ENCODE data around the gene TEF. TPM values are rescaled to one million over a fixed set of nuclear protein-coding genes. Genes with fewer than 3 reads are reported as not detected.

The TEF gene, protein sequence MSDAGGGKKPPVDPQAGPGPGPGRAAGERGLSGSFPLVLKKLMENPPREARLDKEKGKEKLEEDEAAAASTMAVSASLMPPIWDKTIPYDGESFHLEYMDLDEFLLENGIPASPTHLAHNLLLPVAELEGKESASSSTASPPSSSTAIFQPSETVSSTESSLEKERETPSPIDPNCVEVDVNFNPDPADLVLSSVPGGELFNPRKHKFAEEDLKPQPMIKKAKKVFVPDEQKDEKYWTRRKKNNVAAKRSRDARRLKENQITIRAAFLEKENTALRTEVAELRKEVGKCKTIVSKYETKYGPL
- total RNA-seq, result 1 to 10 TPM; 1.7 to 1.9 TPM

DNA sequence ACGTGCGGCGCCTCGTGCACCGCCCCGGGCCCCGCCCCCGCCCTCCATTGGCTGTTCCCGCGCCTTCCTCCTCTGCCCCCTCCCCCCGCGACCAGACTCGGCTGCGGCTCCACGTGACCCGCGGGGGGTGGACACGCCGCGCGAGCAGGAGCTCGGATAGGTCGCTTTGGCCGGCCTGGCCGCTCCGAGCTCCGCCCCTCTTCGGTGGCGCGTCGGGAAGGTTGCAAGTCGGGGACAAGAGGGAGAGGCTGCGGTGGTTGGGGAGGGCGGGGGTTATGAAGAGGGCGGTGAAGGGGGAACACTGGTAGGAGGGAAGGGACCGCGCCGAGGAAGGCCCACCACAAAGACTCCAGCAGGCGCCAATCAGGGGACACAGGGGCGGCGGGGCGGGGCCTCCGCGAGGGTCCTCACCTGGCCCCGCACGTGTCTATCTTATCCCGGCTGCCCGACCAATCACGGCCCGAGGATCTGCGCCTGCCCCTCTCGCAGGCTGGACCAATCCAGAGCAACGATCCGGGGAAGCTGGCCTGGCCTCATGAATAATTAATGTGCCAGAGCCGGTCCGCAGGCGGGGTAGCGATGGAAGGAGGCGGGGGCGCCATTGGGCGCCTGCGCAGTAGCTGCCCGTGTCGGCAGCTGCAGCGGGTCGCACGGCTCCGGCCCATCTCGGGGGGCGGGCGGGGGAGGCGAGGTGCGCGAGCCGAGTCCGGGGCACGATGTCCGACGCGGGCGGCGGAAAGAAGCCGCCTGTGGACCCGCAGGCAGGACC is at the start of gene TEF:
TEF (plus strand) TSS at position 614 of the 769 bp plus-strand sequence; CDS start at position 717, 103 bp downstream.
- peaks cover 13% of the 10 kb centered on the region for H3K4me1 Mint-ChIP-seq (ENCODE audit: low read depth)
- H3K36me3 Mint-ChIP-seq (ENCODE audit: low read depth), result no peaks in the 10 kb centered on the region
- peak within 1 kb of the TSS; percentile 95 for H3K27ac Mint-ChIP-seq
- CTCF ChIA-PET, result interaction anchor here (1.1 to 1.7 kb wide), 2 partner anchors 22 to 80 kb away, joined by 3 to 7 read pairs; partner anchors contain the start of gene ZC3H7B
- peak; percentile 98 for DNase-seq
- no peaks in the 10 kb centered on the region for H3K27me3 Mint-ChIP-seq (ENCODE audit: low read depth)
- no peaks in the 10 kb centered on the region for H3K9me3 Mint-ChIP-seq
- intact Hi-C loops (cut with micrococcal nuclease), result loop anchor here (1.0 to 5.0 kb wide), 10 partner anchors 63 to 524 kb away; partner anchors contain the start of genes ACO2, DESI1, RANGAP1 and RBX1
- peak within 1 kb of the TSS; percentile 87 for H3K4me3 Mint-ChIP-seq

DNA sequence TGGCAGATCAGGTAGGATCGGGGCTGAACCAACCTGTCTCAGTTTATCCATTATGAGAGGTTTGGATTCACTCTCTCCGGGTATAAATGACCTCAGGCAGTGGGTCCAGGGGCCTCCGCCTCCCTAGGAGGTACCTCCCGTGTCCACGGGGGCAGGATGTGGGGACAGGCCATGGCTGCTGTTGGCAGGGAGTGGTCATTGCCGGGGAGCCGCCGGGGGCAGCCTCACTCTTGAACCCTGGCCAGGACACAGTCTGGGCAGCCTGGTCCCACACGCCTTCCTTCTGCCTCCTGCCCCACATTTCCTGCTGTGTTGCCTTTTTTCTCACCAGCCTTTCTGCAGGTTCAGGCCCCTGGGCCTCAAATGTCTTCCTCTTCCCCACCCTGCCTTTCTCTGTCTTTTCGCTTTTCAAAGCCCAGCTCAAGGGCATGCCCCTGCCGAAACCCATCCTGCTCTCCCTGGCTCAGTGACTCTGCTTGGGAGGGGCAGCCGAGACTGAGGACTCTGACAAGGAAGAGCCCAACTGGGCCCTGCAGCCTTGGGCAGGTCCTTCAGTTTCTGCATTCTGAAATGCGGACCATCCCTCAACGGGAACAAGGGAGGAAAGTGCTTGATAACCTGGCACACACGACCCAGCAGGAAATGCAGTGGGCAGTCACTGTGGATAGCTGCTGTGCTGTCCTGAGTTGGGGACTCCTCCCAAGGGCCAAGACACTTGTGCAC is 49.4 kb upstream of the TEF start:
- CTCF ChIA-PET, result no interaction called here
- H3K4me1 Mint-ChIP-seq (ENCODE audit: low read depth), result peaks cover 11% of the 10 kb centered on the region
- no peak for DNase-seq
- H3K36me3 Mint-ChIP-seq (ENCODE audit: low read depth), result peaks cover 17% of the 10 kb centered on the region
- no peak overlapping the region for H3K4me3 Mint-ChIP-seq
- no peaks in the 10 kb centered on the region for H3K27me3 Mint-ChIP-seq (ENCODE audit: low read depth)
- intact Hi-C loops (cut with micrococcal nuclease), result no loop called here
- H3K27ac Mint-ChIP-seq, result no peak overlapping the region
- H3K9me3 Mint-ChIP-seq, result no peaks in the 10 kb centered on the region

DNA sequence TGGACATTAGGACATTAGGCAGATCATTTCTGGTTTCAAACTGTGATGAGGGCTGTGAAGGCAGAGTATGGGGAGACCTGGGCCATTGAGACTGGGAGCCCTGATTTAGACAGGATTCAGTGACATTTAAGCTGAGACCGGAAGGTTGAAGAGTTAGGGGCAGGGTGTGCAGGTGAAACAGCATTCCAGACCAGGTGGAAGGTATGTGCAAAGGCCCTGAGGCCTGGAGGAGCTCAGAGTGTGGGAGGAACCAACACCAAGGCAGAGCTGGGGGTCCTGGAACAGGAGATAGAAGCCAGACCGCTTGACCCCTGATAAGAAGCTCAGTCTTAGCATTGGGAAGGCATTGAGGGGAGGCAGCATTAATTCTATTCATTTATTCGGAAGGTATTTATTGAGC is 47.9 kb upstream of the TEF start:
- peaks cover 11% of the 10 kb centered on the region for H3K4me1 Mint-ChIP-seq (ENCODE audit: low read depth)
- no peaks in the 10 kb centered on the region for H3K9me3 Mint-ChIP-seq
- CTCF ChIA-PET, result no interaction called here
- DNase-seq, result no peak
- H3K27ac Mint-ChIP-seq, result no peak overlapping the region
- no peak overlapping the region for H3K4me3 Mint-ChIP-seq
- H3K27me3 Mint-ChIP-seq (ENCODE audit: low read depth), result no peaks in the 10 kb centered on the region
- intact Hi-C loops (cut with micrococcal nuclease), result no loop called here
- peaks cover 12% of the 10 kb centered on the region for H3K36me3 Mint-ChIP-seq (ENCODE audit: low read depth)

DNA sequence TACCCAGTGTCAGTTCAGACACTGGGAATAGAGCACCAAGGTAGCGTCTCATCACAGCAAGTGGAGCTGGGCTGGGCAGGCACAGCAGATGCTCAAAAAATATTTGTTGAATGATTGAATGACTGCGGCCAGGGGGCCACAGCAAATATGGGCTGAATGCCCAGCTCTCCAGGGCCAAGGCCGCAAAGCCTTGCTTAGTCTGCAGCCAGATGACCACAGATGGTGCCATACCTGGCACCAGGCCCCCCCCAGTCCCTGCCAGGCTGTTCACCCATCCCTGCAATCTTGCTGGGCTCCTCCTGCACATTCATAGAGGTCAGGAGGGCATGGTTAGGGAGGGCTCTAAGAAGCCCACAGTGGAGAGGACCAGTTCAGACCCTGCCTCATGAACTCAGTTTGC is 47.5 kb upstream of the TEF start:
- Mint-ChIP-seq H3K36me3 (ENCODE audit: low read depth) (peaks cover 12% of the 10 kb centered on the region), H3K4me3 (no peak overlapping the region), H3K4me1 (ENCODE audit: low read depth) (peaks cover 11% of the 10 kb centered on the region), H3K27me3 (ENCODE audit: low read depth) (no peaks in the 10 kb centered on the region), H3K9me3 (no peaks in the 10 kb centered on the region), H3K27ac (no peak overlapping the region)
- no peak for DNase-seq
- CTCF ChIA-PET, result no interaction called here
- intact Hi-C loops (cut with micrococcal nuclease), result no loop called here

DNA sequence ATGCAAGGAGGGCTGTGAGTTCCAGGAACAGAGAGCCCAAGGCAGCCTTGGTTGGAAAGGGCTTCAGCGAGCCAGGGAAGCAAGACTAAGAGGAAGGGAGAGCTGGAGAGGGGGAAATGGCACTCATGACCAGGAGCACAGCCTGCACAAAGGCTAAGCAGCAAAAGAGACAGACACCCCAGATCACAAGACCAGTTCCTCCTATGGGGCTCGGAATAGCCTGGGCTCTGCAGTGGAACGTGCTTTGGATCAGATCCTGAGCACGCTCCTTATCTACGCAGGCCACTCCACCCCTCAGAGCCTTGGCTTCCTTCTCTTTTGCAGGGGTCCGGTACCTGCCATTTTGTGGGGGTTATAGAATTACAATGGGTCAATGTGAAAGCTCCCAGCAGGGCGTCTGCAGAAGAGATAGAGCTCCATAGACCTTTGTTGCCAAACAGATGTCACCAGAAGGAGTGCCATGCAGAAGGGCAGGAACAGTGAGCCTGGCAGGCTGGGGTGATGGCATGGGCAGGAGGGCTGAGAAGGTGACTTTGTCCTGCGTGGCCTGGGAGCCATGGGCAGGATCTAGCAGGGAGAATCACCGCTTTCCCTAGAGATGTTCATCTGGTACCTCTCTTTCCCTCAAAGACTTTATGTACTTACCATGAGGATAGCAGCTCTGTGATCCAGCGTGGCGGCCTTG is 46.6 kb upstream of the TEF start:
- intact Hi-C loops (cut with micrococcal nuclease), result no loop called here
- DNase-seq, result no peak
- Mint-ChIP-seq H3K27ac (no peak overlapping the region), H3K9me3 (no peaks in the 10 kb centered on the region), H3K4me1 (ENCODE audit: low read depth) (peaks cover 11% of the 10 kb centered on the region), H3K36me3 (ENCODE audit: low read depth) (peaks cover 9% of the 10 kb centered on the region), H3K27me3 (ENCODE audit: low read depth) (no peaks in the 10 kb centered on the region), H3K4me3 (no peak overlapping the region)
- CTCF ChIA-PET, result no interaction called here

DNA sequence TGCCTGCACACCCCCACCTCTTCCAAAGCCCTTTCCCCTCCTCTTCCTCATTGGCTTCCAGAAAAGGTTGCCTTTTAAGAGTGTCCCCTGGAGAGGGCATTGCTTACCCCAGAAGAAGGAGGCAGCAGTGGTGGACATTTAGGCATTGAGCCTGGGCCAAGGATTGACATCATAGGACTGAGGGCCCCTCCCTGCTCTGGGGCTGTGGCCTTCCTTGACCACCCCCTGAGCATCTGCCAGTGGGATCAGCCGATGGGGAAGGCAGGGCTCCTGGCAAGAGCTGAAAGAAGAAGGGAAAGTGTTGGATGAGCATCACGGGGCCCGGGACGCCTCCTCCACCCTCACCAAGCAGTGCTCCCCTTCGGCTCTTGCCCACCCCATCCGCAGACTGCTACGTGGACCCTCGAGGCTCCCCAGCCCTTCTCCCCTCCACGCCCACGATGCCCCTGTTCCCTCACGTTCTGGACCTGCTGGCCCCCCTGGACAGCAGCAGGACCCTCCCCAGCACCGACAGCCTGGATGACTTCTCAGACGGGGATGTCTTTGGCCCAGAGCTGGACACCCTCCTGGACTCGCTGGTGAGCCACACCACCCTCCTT is 43.0 kb upstream of the TEF start:
- no peak overlapping the region for H3K27ac Mint-ChIP-seq
- H3K4me1 Mint-ChIP-seq (ENCODE audit: low read depth), result peaks cover 12% of the 10 kb centered on the region
- no peaks in the 10 kb centered on the region for H3K27me3 Mint-ChIP-seq (ENCODE audit: low read depth)
- no peak overlapping the region for H3K4me3 Mint-ChIP-seq
- H3K36me3 Mint-ChIP-seq (ENCODE audit: low read depth), result peaks cover 5% of the 10 kb centered on the region
- CTCF ChIA-PET, result no interaction called here
- no peak for DNase-seq
- intact Hi-C loops (cut with micrococcal nuclease), result no loop called here
- H3K9me3 Mint-ChIP-seq, result no peaks in the 10 kb centered on the region

DNA sequence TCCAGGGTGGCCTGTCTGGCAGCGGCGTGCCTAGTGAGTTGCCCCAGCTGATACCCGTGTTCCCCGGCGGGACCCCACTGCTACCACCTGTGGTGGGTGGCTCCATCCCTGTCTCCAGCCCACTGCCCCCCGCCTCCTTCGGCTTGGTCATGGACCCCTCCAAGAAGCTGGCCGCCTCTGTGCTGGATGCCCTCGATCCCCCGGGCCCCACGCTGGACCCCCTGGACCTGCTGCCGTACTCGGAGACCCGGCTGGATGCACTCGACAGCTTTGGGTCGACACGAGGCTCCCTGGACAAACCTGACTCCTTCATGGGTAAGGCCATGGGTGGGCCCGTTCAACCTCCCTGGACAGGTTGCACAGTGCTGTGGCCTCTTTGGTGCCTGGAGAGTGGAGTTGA is 41.9 kb upstream of the TEF start:
- CTCF ChIA-PET, result interaction anchor here (0.6 to 0.7 kb wide), 2 partner anchors 73 to 324 kb away, joined by 3 to 5 read pairs; no protein-coding TSS in a partner anchor
- H3K27ac Mint-ChIP-seq, result no peak overlapping the region
- intact Hi-C loops (cut with micrococcal nuclease), result no loop called here

DNA sequence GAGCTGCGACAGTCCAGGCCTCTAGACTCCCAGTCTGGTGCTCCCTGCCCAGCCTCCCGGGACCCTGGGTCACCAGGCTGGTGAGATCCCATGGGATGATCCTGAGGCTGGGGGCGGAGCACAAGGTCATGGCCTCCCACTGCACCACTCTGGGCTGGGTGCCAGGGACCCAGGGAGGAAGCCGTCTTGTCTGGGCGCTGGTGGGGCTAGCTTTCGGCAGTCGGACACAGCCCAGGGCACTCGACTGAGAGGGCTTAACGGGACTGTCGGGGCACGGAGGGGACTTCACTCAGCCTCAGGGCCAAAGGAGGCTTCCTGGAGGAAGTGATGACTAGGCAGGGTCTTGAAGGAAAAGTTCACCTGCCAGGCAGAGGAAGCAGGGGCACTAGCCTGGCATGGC is 41.4 kb upstream of the TEF start:
- Mint-ChIP-seq H3K4me3 (no peak overlapping the region), H3K27me3 (ENCODE audit: low read depth) (no peaks in the 10 kb centered on the region), H3K36me3 (ENCODE audit: low read depth) (peaks cover 12% of the 10 kb centered on the region), H3K27ac (no peak overlapping the region), H3K4me1 (ENCODE audit: low read depth) (peaks cover 8% of the 10 kb centered on the region), H3K9me3 (no peaks in the 10 kb centered on the region)
- DNase-seq, result no peak
- intact Hi-C loops (cut with micrococcal nuclease), result no loop called here
- CTCF ChIA-PET, result interaction anchor here (0.6 kb wide), 1 partner anchor 325 kb away, joined by 3 read pairs; no protein-coding TSS in a partner anchor

More for the DNA sequence above, 41.9 kb upstream of the TEF start:
- no peak for DNase-seq
- Mint-ChIP-seq H3K9me3 (no peaks in the 10 kb centered on the region), H3K36me3 (ENCODE audit: low read depth) (peaks cover 10% of the 10 kb centered on the region), H3K4me3 (no peak overlapping the region), H3K27me3 (ENCODE audit: low read depth) (no peaks in the 10 kb centered on the region), H3K4me1 (ENCODE audit: low read depth) (peaks cover 11% of the 10 kb centered on the region)

DNA sequence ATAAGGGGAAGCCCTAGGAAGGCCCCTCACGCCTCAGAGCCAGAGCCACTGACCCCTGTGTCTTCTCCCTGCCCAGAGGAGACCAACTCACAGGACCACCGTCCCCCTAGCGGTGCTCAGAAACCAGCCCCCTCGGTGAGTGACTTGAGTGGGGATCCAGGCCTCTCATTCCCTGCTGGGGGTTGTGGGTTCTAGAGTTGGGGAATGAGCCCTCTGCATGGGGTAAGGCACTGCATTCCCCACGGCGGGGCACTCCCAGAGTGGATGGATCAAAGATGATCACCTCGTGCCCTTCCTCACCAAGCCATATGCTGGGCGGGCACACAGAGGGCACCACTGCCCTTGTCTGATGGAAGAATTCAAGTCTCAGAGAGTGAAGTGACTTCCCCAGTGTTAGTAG is 40.7 kb upstream of the TEF start:
- no peak overlapping the region for H3K4me3 Mint-ChIP-seq
- peaks cover 12% of the 10 kb centered on the region for H3K36me3 Mint-ChIP-seq (ENCODE audit: low read depth)
- no peaks in the 10 kb centered on the region for H3K27me3 Mint-ChIP-seq (ENCODE audit: low read depth)

DNA sequence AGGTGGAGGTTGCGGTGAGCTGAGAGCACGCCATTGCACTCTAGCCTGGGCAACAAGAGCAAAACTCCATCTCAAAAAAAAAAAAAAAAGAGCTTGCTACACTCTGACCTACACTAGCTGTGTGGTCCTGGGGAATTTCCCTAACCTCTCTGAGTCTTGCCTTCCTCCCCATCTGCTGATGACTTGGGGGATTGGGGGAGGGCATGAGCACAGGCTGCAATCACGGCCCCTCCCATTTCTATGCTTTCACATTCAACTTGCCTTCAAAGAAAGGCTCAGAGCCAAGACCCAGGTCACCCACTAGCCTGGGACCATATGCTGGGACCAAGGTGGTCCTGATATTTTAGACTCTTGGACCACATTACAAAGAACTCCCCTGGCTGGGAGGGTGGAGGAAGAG is 39.8 kb upstream of the TEF start:
- H3K27me3 Mint-ChIP-seq (ENCODE audit: low read depth), result no peaks in the 10 kb centered on the region
- DNase-seq, result peak; percentile 37
- no peaks in the 10 kb centered on the region for H3K9me3 Mint-ChIP-seq
- peaks cover 1% of the 10 kb centered on the region for H3K4me1 Mint-ChIP-seq (ENCODE audit: low read depth)
- H3K4me3 Mint-ChIP-seq, result no peak overlapping the region
- no peak overlapping the region for H3K27ac Mint-ChIP-seq
- intact Hi-C loops (cut with micrococcal nuclease), result no loop called here
- CTCF ChIA-PET, result no interaction called here
- H3K36me3 Mint-ChIP-seq (ENCODE audit: low read depth), result peaks cover 12% of the 10 kb centered on the region

More for the DNA sequence above, 40.7 kb upstream of the TEF start:
- CTCF ChIA-PET, result no interaction called here
- H3K27ac Mint-ChIP-seq, result no peak overlapping the region
- H3K9me3 Mint-ChIP-seq, result no peaks in the 10 kb centered on the region
- intact Hi-C loops (cut with micrococcal nuclease), result no loop called here
- H3K4me1 Mint-ChIP-seq (ENCODE audit: low read depth), result peaks cover 2% of the 10 kb centered on the region
- DNase-seq, result no peak

DNA sequence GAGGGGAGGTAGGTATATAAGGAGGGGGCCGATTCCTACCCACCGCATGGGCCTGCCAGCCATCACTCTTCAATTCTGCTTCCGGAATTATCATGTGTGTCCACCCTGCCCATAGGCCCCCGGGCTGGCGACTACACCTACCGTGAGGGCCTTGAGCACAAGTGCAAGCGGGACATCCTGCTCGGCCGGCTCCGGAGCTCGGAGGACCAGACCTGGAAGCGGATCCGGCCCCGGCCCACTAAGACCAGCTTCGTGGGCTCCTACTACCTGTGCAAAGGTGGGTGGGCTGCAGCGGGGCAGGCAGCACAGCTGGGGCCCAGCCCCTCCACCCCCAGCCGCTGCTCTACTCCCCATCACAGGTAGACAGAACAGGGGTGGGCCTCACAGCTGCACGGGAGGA is 38.4 kb upstream of the TEF start:
- H3K9me3 Mint-ChIP-seq, result no peaks in the 10 kb centered on the region
- no peaks in the 10 kb centered on the region for H3K27me3 Mint-ChIP-seq (ENCODE audit: low read depth)
- no peak overlapping the region for H3K4me3 Mint-ChIP-seq
- no peak for DNase-seq
- peaks cover 1% of the 10 kb centered on the region for H3K4me1 Mint-ChIP-seq (ENCODE audit: low read depth)
- H3K36me3 Mint-ChIP-seq (ENCODE audit: low read depth), result peaks cover 13% of the 10 kb centered on the region
- H3K27ac Mint-ChIP-seq, result no peak overlapping the region
- CTCF ChIA-PET, result no interaction called here
- intact Hi-C loops (cut with micrococcal nuclease), result no loop called here

DNA sequence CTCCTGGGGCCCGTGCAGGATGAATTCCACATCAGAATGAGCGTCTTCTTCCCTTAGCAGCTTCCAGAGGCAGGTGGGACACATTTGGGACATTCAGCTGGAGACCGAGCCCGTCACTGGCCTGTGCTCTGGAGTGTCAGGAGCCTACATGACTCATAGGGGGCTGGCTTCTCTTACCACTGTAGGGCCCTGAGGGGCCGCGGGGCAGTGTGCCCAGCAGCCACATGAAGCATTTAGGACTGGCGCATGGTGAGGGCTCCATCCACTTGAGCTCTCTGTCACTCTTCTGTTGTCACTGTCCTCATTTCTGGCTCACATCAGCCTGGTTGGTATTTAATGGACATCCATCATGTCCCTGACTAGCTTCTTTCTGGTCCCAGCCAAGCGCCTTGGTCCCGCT is 38.0 kb upstream of the TEF start:
- H3K27ac Mint-ChIP-seq, result no peak overlapping the region
- no peak overlapping the region for H3K4me3 Mint-ChIP-seq
- no peak for DNase-seq
- intact Hi-C loops (cut with micrococcal nuclease), result no loop called here
- CTCF ChIA-PET, result no interaction called here
- H3K4me1 Mint-ChIP-seq (ENCODE audit: low read depth), result peaks cover 1% of the 10 kb centered on the region
- no peaks in the 10 kb centered on the region for H3K9me3 Mint-ChIP-seq
- peaks cover 14% of the 10 kb centered on the region for H3K36me3 Mint-ChIP-seq (ENCODE audit: low read depth)
- H3K27me3 Mint-ChIP-seq (ENCODE audit: low read depth), result no peaks in the 10 kb centered on the region

All from activated naive CD4-positive, alpha-beta T cell treated with anti-CD3 and anti-CD28 coated beads for 36 hours (primary cell).